Iris pigment epithelial cell (primary cell): ENCODE data around the gene SASH1.

ENCODE experiments used
- DNase-seq: peaks from one replicate; pipeline ENCODE4 v3.0.0-alpha.2; 2011; ENCODE audit warnings: low read depth

The SASH1 gene

DNA sequence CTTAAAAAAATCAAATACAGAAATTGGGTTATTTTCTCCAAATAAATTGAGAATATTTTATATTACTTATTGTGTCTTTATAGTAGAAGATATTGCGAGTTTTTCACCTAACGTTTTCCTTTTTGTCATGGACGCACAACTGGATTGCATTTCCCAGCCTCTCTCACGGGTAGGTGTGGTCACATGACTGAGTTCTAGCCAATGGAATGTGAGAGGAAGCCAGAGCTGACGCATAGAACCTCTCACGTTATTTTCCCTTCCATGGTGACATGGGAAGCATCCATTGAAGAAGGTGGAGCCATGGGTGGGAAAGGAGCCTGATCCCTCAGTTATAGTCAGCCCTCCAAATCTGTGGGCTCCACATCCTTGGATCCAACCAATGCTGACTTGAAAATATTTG lies 248.2 kb downstream of the SASH1 start:
- DNase-seq, result no peak

GRCh38 chr6:148591656-148592055 lies 249.0 kb downstream of the SASH1 start:
- DNase-seq, result no peak

DNA sequence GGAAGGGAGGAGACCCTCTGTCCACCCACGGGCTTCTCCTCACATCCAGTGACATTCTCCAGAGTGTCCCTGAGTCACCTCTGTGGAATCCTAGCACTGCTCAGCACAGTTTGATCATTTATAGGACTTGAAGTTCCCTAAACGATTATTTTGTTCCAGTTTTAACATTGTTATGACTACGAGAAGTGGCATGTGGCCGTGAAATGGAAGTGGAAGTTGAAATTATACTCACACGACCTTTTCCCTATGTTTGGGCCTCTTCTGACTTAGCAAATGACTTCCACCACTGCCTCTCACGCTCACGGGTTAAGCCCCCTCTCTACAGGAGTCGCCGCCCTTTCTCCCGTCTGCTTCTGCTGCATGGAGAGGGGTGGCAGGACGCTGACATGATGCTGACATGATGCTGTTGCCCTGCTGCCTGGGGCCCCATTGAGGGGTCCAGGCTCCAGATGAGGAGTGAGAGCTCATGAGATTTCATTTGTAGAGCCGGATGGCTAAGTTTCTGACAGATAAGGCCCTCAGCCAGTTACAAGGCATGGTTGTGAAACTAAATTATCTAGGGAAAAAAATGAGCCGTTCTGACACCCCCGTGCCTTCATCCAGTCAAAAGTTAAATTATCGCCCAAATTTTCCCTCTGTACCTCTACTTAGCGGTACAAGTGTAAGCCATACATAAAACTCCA lies 250.6 kb downstream of the SASH1 start:
- no peak for DNase-seq

DNA sequence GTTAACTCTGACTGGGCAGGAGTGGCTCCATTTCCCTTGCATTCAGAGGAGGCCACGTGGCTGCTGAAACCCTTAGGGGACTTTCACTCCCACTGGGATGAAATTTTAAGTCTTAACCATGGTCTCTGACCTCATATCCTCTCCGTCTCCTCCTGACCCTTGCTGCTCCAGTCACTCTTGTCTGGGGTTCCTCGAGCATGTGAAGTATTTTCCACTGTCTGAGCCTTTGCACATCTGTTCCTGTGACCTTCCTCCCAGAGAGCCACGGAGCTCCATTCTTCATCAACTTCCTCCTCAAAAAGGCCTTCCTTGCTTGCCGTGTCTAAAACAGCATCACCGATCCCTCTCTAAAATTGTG lies 251.2 kb downstream of the SASH1 start:
- no peak for DNase-seq

DNA sequence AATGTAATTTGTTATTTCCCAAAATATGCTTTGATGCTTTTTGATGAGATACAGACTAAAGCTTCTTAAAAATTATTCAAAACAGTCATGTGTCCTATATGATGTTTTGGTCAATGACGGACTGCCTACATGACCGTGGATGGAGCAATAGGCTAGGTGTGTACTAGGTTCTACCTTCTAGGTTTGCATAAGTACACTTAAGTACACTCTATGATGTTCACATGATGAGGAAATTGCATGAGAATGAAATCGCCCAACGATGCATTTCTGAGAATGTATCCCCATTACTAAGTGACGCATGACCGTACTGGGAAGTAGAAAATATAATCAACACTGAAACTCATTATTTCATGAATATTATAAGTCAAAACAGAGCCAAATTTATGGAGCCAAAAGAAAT lies 252.9 kb downstream of the SASH1 start:
- no peak for DNase-seq

DNA sequence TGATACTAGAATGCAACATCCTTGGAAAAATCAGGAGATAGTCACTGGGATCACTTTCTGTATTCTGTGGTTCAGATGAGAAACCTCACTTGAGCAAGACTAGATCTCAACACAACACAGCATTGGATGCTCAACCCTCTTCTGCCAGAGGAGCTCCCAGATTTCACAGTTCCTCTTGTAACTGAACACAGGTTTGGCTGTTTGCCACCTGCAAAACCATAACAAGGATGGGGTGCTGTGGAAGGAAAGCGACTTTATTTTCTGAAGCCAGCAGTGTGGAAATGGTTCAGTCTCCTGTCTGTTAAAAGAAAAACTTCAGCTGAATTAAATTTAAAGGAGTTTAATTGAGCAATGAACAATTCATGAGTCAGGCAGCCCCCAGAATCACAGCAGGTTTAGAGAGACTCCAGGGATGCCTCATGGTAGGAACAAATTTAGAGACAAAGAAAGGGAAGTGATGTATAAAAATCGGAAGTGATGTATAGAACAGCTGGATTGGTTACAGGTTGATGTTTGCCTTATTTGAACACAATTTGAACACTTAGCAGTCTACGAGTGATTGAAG lies 254.3 kb downstream of the SASH1 start:
- DNase-seq, result no peak

DNA sequence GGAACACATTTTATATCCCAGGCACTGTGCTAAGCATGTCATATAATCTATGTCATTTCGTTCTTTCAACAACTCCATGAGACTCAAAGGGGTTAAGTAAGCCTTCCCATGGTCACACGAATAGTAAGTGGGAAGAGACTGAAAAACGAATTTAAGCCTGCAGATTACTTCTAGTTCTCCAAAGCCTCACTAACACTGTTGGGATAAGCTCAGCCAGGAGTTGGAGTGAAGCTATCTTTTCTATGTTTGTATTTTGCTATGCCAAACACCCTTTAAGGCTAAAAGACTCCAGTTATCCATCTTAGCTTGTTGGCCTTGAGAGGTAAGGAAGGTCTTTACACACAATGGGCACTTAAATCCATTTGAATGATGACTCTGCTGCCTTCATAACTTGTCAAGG lies 256.1 kb downstream of the SASH1 start:
- no peak for DNase-seq

GRCh38 chr6:148599967-148600426 lies 257.4 kb downstream of the SASH1 start:
- no peak for DNase-seq
